Right cardiac atrium (tissue), 5 donors: ENCODE measurements around the gene MS4A1. TPM values are rescaled to one million over a fixed set of nuclear protein-coding genes. Genes with fewer than 3 reads are reported as not detected.

Source experiments
- ATAC-seq, 2 donors: fragments of 200-7000 bp; cut with Tn5 transposase; one replicate each; pipeline versions ENCODE4 v1.8.0 to v1.9.1; 2020; ENCODE audit warnings: moderate library complexity in 2 of 2, mild to moderate bottlenecking in 1 of 2
- DNase-seq, 3 donors: peaks; one replicate each; pipeline ENCODE4 v3.0.0-alpha.2; 2020
- H3K27ac ChIP-seq: one replicate; pipeline ENCODE4 v1.5.1; 2013; ENCODE audit warnings: mild to moderate bottlenecking, low read length, control low read depth, moderate library complexity
- H3K27me3 ChIP-seq: one replicate; pipeline ENCODE4 v1.6.1; 2013; ENCODE audit not compliant: control insufficient read depth, insufficient read depth
- H3K4me1 ChIP-seq: one replicate; pipeline ENCODE4 v1.6.1; 2013; ENCODE audit warnings: low read length; ENCODE audit not compliant: control insufficient read depth, insufficient read depth
- H3K4me3 ChIP-seq: one replicate; pipeline ENCODE4 v1.5.1; 2013; ENCODE audit warnings: low read length, control low read depth
- H3K9me3 ChIP-seq: one replicate; pipeline ENCODE4 v1.6.1; 2013; ENCODE audit warnings: low read length; ENCODE audit not compliant: control insufficient read depth
- WGBS: extraction: QIAGEN DNeasy Blood & Tissue Kit; methylation state at CpG from one replicate; pipeline ENCODE4 v1.1.7; 2013; 5-methylcytosine and 5-hydroxymethylcytosine counted together
- intact Hi-C, 4 donors: fragments of 100-400 bp; cut with DNase I; formaldehyde crosslinking; loops; one replicate each; pipeline versions ENCODE4 v1.11.0 to v1.14.0; 2022 to 2023
- polyA plus RNA-seq: library from polyadenylated mRNA; stranded (reverse); fragments of 200-250 nt; gene quantifications from one replicate; pipeline ENCODE4 v1.2.3, GENCODE V29; 2013
- total RNA-seq, 4 donors: library from RNA; stranded (reverse); fragmentation: NEBNext Ultra II Directional; extraction: Animal tissue kit (Norgen Biotek cat#: 25700); gene quantifications; one replicate each; pipeline ENCODE4 v1.2.1, GENCODE V29; 2021
- donor health status: healthy with polysubstance abuse.
- donor health status: DM: no; HTN: yes; CAD: no.
- donor health status: DM: no; HTN: no; CAD: no.
- donor health status: DM: no; HTN: yes; CAD: no; lungs with severe emphysema.
- donor health status: DM: yes; HTN: yes; CAD: no.

Gene MS4A1
- total and polyA plus RNA-seq, 5 donors, result 0.05 to 0.38 TPM; not detected in 3

DNA sequence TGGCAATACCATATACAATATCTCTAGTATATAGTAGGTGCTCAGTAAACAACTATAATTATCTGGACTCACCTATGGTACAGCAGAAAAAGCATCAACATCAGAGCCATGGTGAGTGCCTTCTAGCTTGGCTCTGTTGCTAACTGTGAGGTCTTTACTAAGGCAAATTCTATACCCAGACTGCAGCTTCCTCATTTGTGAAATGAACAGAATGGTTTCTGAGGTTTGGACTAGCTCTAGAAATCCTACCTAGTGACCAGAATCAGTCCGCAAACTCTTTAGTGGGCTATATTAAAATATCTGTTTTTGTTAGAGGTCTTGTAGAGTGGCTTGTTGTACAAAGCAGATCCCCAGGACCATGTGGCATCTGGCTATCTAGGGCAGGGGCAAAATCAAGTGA, 3.7 kb downstream of the MS4A1 start:
- no peak for ATAC-seq
- no peak for DNase-seq
- intact Hi-C loops, result no loop called here
- Histone ChIP-seq H3K4me1 (no peaks in the 10 kb centered on the region), H3K27ac (no peak overlapping the region), H3K4me3 (no peak overlapping the region), H3K9me3 (no peaks in the 10 kb centered on the region), H3K27me3 (no peaks in the 10 kb centered on the region)
- WGBS, result 90% methylated on average over 1 of the region's 1 CpG

GRCh38 chr11:60468829-60469228, 13.2 kb downstream of the MS4A1 start:
- intact Hi-C loops, result no loop called here
- Histone ChIP-seq H3K4me1 (no peaks in the 10 kb centered on the region), H3K4me3 (no peak overlapping the region), H3K27ac (no peak overlapping the region), H3K9me3 (no peaks in the 10 kb centered on the region), H3K27me3 (no peaks in the 10 kb centered on the region)
- 63% methylated on average over 2 of the region's 2 CpGs for WGBS
- DNase-seq (no peak), ATAC-seq (no peak)

DNA sequence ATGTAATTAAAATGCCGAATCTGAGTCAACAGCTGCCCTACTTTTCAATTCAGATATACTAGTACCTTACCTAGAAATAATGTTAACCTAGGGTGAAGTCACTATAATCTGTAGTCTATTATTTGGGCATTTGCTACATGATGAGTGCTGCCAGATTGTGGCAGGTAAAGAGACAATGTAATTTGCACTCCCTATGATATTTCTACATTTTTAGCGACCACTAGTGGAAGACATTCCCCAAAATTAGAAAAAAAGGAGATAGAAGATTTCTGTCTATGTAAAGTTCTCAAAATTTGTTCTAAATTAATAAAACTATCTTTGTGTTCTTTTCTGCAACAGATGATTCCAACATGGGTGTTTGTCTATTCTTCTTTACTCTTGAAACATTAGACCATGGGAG, 14.1 kb downstream of the MS4A1 start:
- no peaks in the 10 kb centered on the region for H3K4me1 ChIP-seq
- intact Hi-C loops, result no loop called here
- H3K4me3 ChIP-seq, result no peak overlapping the region
- H3K9me3 ChIP-seq, result no peaks in the 10 kb centered on the region
- H3K27me3 ChIP-seq, result no peaks in the 10 kb centered on the region
- no peak overlapping the region for H3K27ac ChIP-seq
- DNase-seq (no peak), ATAC-seq (no peak)
- WGBS, result 62% methylated on average over 2 of the region's 2 CpGs

DNA sequence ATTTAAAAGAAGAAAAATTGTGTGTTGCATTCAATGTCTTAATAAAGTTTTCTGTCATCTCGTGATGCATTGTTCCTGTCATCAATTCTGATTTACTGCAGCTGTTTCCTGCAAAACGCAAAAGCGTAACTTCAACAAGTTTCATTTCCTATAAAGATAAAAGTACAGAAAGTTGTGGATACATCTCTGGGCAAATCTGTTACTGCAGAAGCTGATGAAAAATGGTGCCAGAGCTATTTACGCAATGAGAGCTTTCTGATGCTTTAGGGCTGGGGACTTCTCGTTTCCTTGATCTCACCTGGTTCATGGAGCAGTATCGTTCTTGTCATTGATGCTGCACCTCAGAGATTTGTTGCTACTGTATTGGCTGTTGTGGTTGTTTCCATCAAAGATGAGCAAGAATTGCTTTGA, 21.4 kb downstream of the MS4A1 start:
- no peak overlapping the region for H3K4me3 ChIP-seq
- no peak for DNase-seq
- intact Hi-C loops, result no loop called here
- H3K27ac ChIP-seq, result no peak overlapping the region
- WGBS, result 38% methylated on average over 6 of the region's 6 CpGs
- ATAC-seq, result no peak
- H3K4me1 ChIP-seq, result no peaks in the 10 kb centered on the region
- H3K9me3 ChIP-seq, result no peaks in the 10 kb centered on the region
- H3K27me3 ChIP-seq, result no peaks in the 10 kb centered on the region

DNA sequence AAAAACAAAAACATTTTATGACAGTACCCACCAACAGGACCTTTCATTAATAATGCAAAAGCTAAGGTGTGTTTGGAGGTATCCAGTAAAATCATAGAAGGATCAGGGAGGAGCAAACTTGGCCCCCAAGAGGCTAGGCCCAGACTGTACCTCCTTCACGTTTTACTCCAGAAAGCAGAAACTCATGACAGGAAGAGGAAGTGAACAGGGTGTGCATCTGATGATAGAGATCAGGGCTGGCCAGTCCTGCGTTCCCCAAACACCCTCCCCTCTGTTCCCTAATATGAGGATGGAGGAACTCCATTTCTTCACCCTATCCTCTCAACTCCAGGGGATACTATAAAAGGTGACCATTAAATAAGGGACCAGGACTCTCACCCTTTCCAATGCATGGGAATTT, 26.7 kb downstream of the MS4A1 start:
- no peaks in the 10 kb centered on the region for H3K4me1 ChIP-seq
- DNase-seq (no peak), ATAC-seq (peak; percentile 25 to 43)
- intact Hi-C loops, result no loop called here
- H3K9me3 ChIP-seq, result no peaks in the 10 kb centered on the region
- WGBS, result 27% methylated on average over 2 of the region's 2 CpGs
- no peak overlapping the region for H3K27ac ChIP-seq
- H3K27me3 ChIP-seq, result no peaks in the 10 kb centered on the region
- no peak overlapping the region for H3K4me3 ChIP-seq

GRCh38 chr11:60485987-60486386, 30.3 kb downstream of the MS4A1 start:
- Histone ChIP-seq H3K27me3 (no peaks in the 10 kb centered on the region), H3K4me1 (no peaks in the 10 kb centered on the region), H3K27ac (no peak overlapping the region), H3K9me3 (no peaks in the 10 kb centered on the region), H3K4me3 (no peak overlapping the region)
- intact Hi-C loops, result no loop called here
- ATAC-seq (no peak), DNase-seq (peak in 1 of 3 donors; percentile 12)
- WGBS, result 66% methylated on average over 5 of the region's 5 CpGs

DNA sequence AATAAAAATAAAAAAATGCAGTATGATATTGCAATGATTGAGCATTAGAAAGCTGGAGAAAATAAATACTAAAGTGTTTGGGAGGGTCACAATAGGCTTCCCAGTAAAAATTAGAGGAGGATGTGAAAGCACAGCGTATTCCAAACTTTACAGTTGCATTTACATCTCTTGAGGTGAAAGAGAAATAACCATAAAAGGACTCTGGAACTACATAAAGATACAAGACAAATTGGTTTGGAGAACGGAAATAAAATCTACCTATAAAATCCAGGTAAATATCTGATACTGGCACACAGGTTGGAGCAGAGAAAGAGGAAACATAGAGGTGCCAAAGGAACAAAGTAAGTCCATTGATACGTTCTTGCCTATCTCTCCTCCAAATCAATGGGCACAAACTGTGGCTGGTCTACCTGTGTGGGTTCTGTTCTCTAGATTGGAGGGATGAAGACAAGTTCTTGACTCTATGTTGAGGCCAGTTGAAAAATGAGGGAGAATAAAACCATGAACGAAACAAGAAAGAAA, 36.9 kb downstream of the MS4A1 start, which contains the start of gene MS4A12:
Gene MS4A12, plus strand, starts transcription at position 291 of the 522 bp plus-strand sequence. CDS start 4,541 bp downstream, outside the sequence.
- intact Hi-C loops, result no loop called here
- DNase-seq (no peak), ATAC-seq (no peak)
- Histone ChIP-seq H3K27ac (no peak within 1 kb of the TSS), H3K4me1 (no peaks in the 10 kb centered on the region), H3K27me3 (no peaks in the 10 kb centered on the region), H3K9me3 (no peaks in the 10 kb centered on the region), H3K4me3 (no peak within 1 kb of the TSS)
- 71% methylated on average over 4 of the region's 4 CpGs for WGBS

DNA sequence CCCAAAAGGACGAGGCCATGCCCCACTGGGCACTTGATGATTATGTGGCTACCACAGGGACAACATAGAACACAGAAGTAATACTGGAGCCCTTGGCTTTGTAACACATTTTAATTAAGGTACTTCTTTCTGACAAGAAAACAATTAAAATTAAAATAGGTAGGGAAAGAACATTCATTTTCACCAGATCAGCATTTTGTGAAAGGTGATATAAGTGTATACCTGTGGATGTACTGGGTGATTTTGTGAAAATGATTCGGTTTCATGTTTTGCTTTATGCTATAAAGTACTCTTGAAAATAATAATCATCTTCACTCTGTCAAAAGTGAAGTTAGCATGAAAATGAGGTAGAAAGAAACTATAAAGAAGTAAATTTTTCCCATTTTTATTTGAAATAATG, 37.8 kb downstream of the MS4A1 start:
- H3K4me3 ChIP-seq, result no peak overlapping the region
- ATAC-seq (no peak), DNase-seq (no peak)
- no peak overlapping the region for H3K27ac ChIP-seq
- intact Hi-C loops, result no loop called here
- no peaks in the 10 kb centered on the region for H3K9me3 ChIP-seq
- 75% methylated on average over 2 of the region's 2 CpGs for WGBS
- no peaks in the 10 kb centered on the region for H3K4me1 ChIP-seq
- H3K27me3 ChIP-seq, result no peaks in the 10 kb centered on the region

GRCh38 chr11:60498399-60498798, 42.8 kb downstream of the MS4A1 start:
- intact Hi-C loops, result no loop called here

DNA sequence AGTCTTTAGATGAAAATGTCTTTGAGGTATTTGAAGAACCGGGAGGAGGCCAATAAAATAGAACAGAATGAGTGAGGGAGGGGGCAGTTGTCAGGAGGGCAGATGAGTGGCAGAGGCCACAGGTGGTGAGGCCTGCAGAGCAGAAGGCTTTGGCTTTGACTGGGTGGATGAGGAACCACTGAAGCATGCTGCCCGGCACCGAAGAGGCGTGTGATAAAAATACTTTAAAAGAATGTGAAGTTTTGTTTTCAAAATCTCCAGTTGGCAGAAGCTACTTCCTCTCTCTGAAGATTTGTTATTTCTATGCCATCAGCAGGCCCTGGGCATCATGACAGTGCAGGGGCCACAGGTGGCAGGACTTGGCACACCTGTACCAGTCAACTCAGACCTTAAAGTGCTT, 43.2 kb downstream of the MS4A1 start:
- Histone ChIP-seq H3K9me3 (no peaks in the 10 kb centered on the region), H3K4me3 (no peak overlapping the region), H3K4me1 (no peaks in the 10 kb centered on the region), H3K27ac (no peak overlapping the region), H3K27me3 (no peaks in the 10 kb centered on the region)
- intact Hi-C loops, result no loop called here
- DNase-seq (peak in 1 of 3 donors; percentile 48), ATAC-seq (no peak)
- 73% methylated on average over 4 of the region's 4 CpGs for WGBS

More at GRCh38 chr11:60498399-60498798, 42.8 kb downstream of the MS4A1 start:
- WGBS, result 71% methylated on average over 2 of the region's 2 CpGs
- no peak for ATAC-seq
- Histone ChIP-seq H3K27me3 (no peaks in the 10 kb centered on the region), H3K4me1 (no peaks in the 10 kb centered on the region), H3K4me3 (no peak overlapping the region), H3K27ac (no peak overlapping the region), H3K9me3 (no peaks in the 10 kb centered on the region)
- DNase-seq, result no peak

- intact Hi-C loops, result no loop called here
- Histone ChIP-seq H3K4me3 (no peak overlapping the region), H3K27me3 (no peaks in the 10 kb centered on the region), H3K4me1 (no peaks in the 10 kb centered on the region), H3K9me3 (no peaks in the 10 kb centered on the region), H3K27ac (no peak overlapping the region)
- DNase-seq (no peak), ATAC-seq (no peak)
- 65% methylated on average over 3 of the region's 3 CpGs for WGBS
Observed at GRCh38 chr11:60500276-60500910, 44.7 kb downstream of the MS4A1 start.
